Liver (tissue), 9 donors: Measurements from ENCODE around the gene GRK5. TPM values are rescaled to one million over a fixed set of nuclear protein-coding genes. Genes with fewer than 3 reads are reported as not detected.

Experiments
- DNase-seq: peaks from one replicate; pipeline ENCODE4 v3.0.0-alpha.2; 2017; ENCODE audit warnings: low spot score
- H3K27ac ChIP-seq, 2 donors: one replicate each; pipeline ENCODE4 v1.7.0; 2013; ENCODE audit warnings: inconsistent platforms in 2 of 2, low read length in 2 of 2, control low read depth in 1 of 2, low read depth in 1 of 2, mild to moderate bottlenecking in 1 of 2
- H3K27me3 ChIP-seq, 4 donors: one replicate each; pipeline versions ENCODE4 v1.6.1 to v1.7.0; 2013; ENCODE audit warnings: low read length in 3 of 4, inconsistent platforms in 1 of 4, mild to moderate bottlenecking in 1 of 4, moderate library complexity in 1 of 4; ENCODE audit not compliant: control insufficient read depth in 4 of 4, insufficient read depth in 4 of 4
- H3K36me3 ChIP-seq, 4 donors: one replicate each; pipeline versions ENCODE4 v1.6.1 to v1.7.0; 2013; ENCODE audit warnings: low read length in 3 of 4, mild to moderate bottlenecking in 3 of 4, low read depth in 1 of 4, moderate library complexity in 1 of 4; ENCODE audit not compliant: control insufficient read depth in 4 of 4, insufficient read depth in 3 of 4
- H3K4me1 ChIP-seq, 4 donors: one replicate each; pipeline versions ENCODE4 v1.6.1 to v1.7.0; 2013; ENCODE audit warnings: low read length in 3 of 4, mild to moderate bottlenecking in 3 of 4, moderate library complexity in 1 of 4; ENCODE audit not compliant: control insufficient read depth in 4 of 4, insufficient read depth in 4 of 4
- H3K4me3 ChIP-seq, 3 donors: one replicate each; pipeline versions ENCODE4 v1.6.1 to v1.7.0; 2013; ENCODE audit warnings: low read length in 3 of 3, control low read depth in 1 of 3, low read depth in 1 of 3, mild to moderate bottlenecking in 1 of 3
- H3K9ac ChIP-seq, 2 donors: one replicate each; pipeline ENCODE4 v1.7.0; 2013; ENCODE audit warnings: low read length in 2 of 2, mild to moderate bottlenecking in 2 of 2, moderate library complexity in 2 of 2, control low read depth in 1 of 2, low read depth in 1 of 2
- H3K9me3 ChIP-seq, 4 donors: one replicate each; pipeline versions ENCODE4 v1.6.1 to v1.7.0; 2013; ENCODE audit warnings: low read length in 3 of 4; ENCODE audit not compliant: control insufficient read depth in 4 of 4
- CTCF ChIP-seq: fragments of 150-350 bp; IDR thresholded peaks from 2 replicates; pipeline ENCODE4 v1.5.1; 2017; ENCODE audit warnings: improper control_type of control experiment, low read depth, low read length; ENCODE audit not compliant: missing input control
- FOXA1 ChIP-seq: IDR thresholded peaks from 2 replicates; pipeline ENCODE4 v1.6.1; 2016; ENCODE audit warnings: antibody characterized with exemption
- FOXA2 ChIP-seq: IDR thresholded peaks from 2 replicates; pipeline ENCODE4 v1.6.1; 2016; ENCODE audit warnings: antibody characterized with exemption
- GABPA ChIP-seq, 2 donors: IDR thresholded peaks in 1 of 2; conservative IDR thresholded peaks in 1 of 2; 2 replicates each; pipeline ENCODE4 v1.6.1; 2016; ENCODE audit warnings: antibody characterized with exemption in 2 of 2, mild to moderate bottlenecking in 1 of 2, moderate library complexity in 1 of 2
- HNF4A ChIP-seq, 2 donors: conservative IDR thresholded peaks; 2 replicates each; pipeline ENCODE4 v1.6.1; 2016; ENCODE audit warnings: antibody characterized with exemption in 2 of 2, mild to moderate bottlenecking in 2 of 2
- JUND ChIP-seq, 2 donors: IDR thresholded peaks; 2 replicates each; pipeline ENCODE4 v1.6.1; 2016; ENCODE audit warnings: antibody characterized with exemption in 2 of 2
- RXRA ChIP-seq, 2 donors: IDR thresholded peaks; 2 replicates each; pipeline ENCODE4 v1.6.1; 2017 to 2018; ENCODE audit warnings: antibody characterized with exemption in 2 of 2, mild to moderate bottlenecking in 1 of 2
- SP1 ChIP-seq: IDR thresholded peaks from 2 replicates; pipeline ENCODE4 v1.6.1; 2018; ENCODE audit warnings: antibody characterized with exemption, mild to moderate bottlenecking
- WGBS: extraction: QIAGEN DNeasy Blood & Tissue Kit; methylation state at CpG from one replicate; pipeline ENCODE4 v1.1.7; 2013; 5-methylcytosine and 5-hydroxymethylcytosine counted together
- polyA plus RNA-seq, 2 donors: library from polyadenylated mRNA; stranded (reverse) in 1 of 2; unstranded in 1 of 2; fragments of 200-250 nt in 1 of 2; fragments of >200 nt in 1 of 2; fragmentation: Nextera tagmentation in 1 of 2; extraction: Ambion mirVana in 1 of 2; gene quantifications; one replicate each; pipeline versions ENCODE4 v1.2.1 to v1.2.3, GENCODE V29; 2013 to 2015
- total RNA-seq, 2 donors: library from RNA; depleted of rRNA; stranded (reverse); fragments of >200 nt; gene quantifications; one replicate each; pipeline ENCODE4 v1.2.3, GENCODE V29; 2014
- TF ChIP-seq, protein P1 (sequence below): IDR thresholded peaks from 2 replicates; pipeline ENCODE4 v1.6.1; 2016; ENCODE audit warnings: antibody characterized with exemption
- donor health status: healthy.
- donor health status: healthy.
- donor health status: healthy.
- donor health status: healthy.
- donor health status: healthy.

The GRK5 gene
- total and polyA plus RNA-seq, 4 donors, result 2.1 to 6.6 (median 5.1) TPM

- TF ChIP-seq, protein P1, sequence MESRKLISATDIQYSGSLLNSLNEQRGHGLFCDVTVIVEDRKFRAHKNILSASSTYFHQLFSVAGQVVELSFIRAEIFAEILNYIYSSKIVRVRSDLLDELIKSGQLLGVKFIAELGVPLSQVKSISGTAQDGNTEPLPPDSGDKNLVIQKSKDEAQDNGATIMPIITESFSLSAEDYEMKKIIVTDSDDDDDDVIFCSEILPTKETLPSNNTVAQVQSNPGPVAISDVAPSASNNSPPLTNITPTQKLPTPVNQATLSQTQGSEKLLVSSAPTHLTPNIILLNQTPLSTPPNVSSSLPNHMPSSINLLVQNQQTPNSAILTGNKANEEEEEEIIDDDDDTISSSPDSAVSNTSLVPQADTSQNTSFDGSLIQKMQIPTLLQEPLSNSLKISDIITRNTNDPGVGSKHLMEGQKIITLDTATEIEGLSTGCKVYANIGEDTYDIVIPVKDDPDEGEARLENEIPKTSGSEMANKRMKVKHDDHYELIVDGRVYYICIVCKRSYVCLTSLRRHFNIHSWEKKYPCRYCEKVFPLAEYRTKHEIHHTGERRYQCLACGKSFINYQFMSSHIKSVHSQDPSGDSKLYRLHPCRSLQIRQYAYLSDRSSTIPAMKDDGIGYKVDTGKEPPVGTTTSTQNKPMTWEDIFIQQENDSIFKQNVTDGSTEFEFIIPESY, result no peak
- TF ChIP-seq SP1, result no peak
- no peak for TF ChIP-seq FOXA1
- TF ChIP-seq GABPA (IDR thresholded peaks at IDR 0.05 in 1 of 2, conservative IDR thresholded peaks at IDR 0.05 in 1 of 2), result no peak
- Histone ChIP-seq H3K36me3 (no peaks in the 10 kb centered on the region), H3K27me3 (no peaks in the 10 kb centered on the region), H3K9ac (no peak overlapping the region), H3K27ac (peak overlapping the region in 1 of 2 donors; percentile 32), H3K4me3 (no peak overlapping the region), H3K9me3 (no peaks in the 10 kb centered on the region), H3K4me1 (peaks cover 8 to 14% (median 11%) of the 10 kb centered on the region in 4 donors)
- DNase-seq, result no peak
- 94% methylated on average over 7 of the region's 7 CpGs for WGBS
Observed at GRCh38 chr10:119314486-119314885, 107.1 kb downstream of the GRK5 start.

DNA sequence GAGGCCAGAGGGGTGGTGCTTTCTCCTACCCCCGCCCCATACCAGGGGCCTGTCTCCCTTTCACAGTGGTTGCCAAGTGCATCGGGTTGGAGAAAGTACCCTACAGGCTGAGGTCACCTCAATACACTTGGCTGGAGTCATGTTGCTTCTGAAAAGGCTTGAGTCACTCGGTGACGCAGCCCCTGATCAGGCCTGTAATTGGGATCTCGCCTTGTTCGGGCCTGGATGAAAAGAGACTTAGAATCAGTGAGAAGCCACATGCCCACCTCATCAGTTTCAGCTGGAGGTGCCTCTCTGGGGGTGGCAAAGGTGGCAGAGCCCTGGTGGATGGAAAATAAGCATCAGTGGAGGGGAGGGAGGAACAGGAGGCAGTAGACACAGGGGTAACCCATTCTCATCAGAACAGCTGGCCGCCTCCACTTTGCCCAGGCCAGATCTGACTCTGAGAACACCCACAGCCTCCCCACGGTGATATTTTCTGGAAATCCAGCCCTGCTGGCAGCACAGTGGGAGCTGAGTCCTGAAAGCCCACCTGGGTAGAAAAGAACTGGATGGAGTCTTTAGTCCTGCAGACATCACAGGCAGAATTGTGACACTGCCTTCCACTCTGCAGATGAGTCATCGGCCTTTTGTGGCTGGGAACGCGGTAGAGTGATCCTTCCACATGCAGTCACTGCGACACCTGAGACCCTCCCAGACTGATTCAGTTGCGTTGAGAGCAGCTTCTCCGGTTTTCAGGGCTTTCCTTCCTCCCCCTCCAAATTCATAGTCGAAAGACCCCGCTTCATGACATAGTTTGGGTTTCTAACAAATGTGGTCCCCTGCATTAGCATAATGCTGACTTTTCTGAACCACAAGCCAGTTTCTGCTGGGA, 108.0 kb downstream of the GRK5 start:
- Histone ChIP-seq H3K36me3 (no peaks in the 10 kb centered on the region), H3K27ac (peak overlapping the region; percentile 37 to 42), H3K9ac (no peak overlapping the region), H3K9me3 (no peaks in the 10 kb centered on the region), H3K27me3 (no peaks in the 10 kb centered on the region), H3K4me1 (peaks cover 8 to 14% (median 11%) of the 10 kb centered on the region in 4 donors), H3K4me3 (no peak overlapping the region)
- no peak for DNase-seq
- 87% methylated on average over 16 of the region's 16 CpGs for WGBS
- TF ChIP-seq RXRA (IDR thresholded peaks at IDR 0.05) (no peak), SP1 (no peak), FOXA2 (no peak)

- peak overlapping the region; percentile 6 to 37 for H3K27ac ChIP-seq
- TF ChIP-seq JUND (IDR thresholded peaks at IDR 0.05) (no peak), CTCF (no peak)
- 95% methylated on average over 2 of the region's 2 CpGs for WGBS
- H3K9ac ChIP-seq, result no peak overlapping the region
- no peaks in the 10 kb centered on the region for H3K9me3 ChIP-seq
- no peak overlapping the region for H3K4me3 ChIP-seq
- H3K36me3 ChIP-seq, result no peaks in the 10 kb centered on the region
- no peak for DNase-seq
- peaks cover 8 to 14% (median 11%) of the 10 kb centered on the region in 4 donors for H3K4me1 ChIP-seq
- H3K27me3 ChIP-seq, result no peaks in the 10 kb centered on the region
Observed at GRCh38 chr10:119316002-119316358, 108.6 kb downstream of the GRK5 start.

DNA sequence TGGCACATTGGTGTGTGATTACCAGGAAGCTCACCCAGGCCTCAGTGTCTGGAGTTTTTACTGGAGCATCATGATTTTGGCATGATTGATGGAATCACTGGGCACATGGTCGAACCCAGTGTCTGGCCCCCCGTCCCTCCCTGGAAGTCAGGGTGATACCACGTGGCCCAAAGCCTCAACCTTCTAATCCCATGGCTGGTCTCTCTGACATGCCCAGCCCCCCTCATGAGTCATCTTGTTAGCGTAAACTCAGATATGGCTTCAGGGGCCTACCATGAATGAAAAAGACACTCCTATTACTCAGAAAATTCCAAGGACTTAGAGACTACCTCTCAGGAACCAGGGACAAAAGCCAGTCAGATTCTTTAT, 109.3 kb downstream of the GRK5 start:
- Histone ChIP-seq H3K4me3 (no peak overlapping the region), H3K4me1 (peaks cover 8 to 14% (median 11%) of the 10 kb centered on the region in 4 donors), H3K9me3 (no peaks in the 10 kb centered on the region), H3K36me3 (no peaks in the 10 kb centered on the region), H3K9ac (no peak overlapping the region), H3K27me3 (no peaks in the 10 kb centered on the region), H3K27ac (peak overlapping the region; percentile 6 to 55)
- TF ChIP-seq HNF4A (conservative IDR thresholded peaks at IDR 0.05), result no peak
- TF ChIP-seq SP1, result no peak
- no peak for TF ChIP-seq FOXA1
- TF ChIP-seq GABPA (IDR thresholded peaks at IDR 0.05 in 1 of 2, conservative IDR thresholded peaks at IDR 0.05 in 1 of 2), result no peak
- TF ChIP-seq FOXA2, result no peak
- TF ChIP-seq, protein P1, result no peak
- 89% methylated on average over 4 of the region's 4 CpGs for whole genome bisulfite sequencing
- DNase-seq, result no peak
